ENCODE data around the gene TSKS.
"Not testable (repeated sequence)": the region's sequence is repeated elsewhere in the genome, so short reads cannot be mapped to it uniquely, and the experiment has no call there.

TSKS gene

GRCh38 chr19:49766007-49766929 lies 3.2 kb upstream of the TSKS start:
- peak; percentile 99 for DNase-seq (ENCODE audit: low spot score)

- DNase-seq (ENCODE audit: low spot score), result no peak
These were observed 1.2 kb upstream of the TSKS start for GRCh38 chr19:49764341-49764740.

- no peak for DNase-seq (ENCODE audit: low spot score)
These were observed 1.3 kb downstream of the TSKS start for GRCh38 chr19:49761625-49762311.

- DNase-seq (ENCODE audit: low spot score), result no peak
These were observed 1.9 kb downstream of the TSKS start for GRCh38 chr19:49761249-49761624.

- DNase-seq (ENCODE audit: low spot score), result no peak
These were observed 4.8 kb downstream of the TSKS start for GRCh38 chr19:49758292-49758691.

GRCh38 chr19:49755956-49756355 lies 7.2 kb downstream of the TSKS start:
- no peak for DNase-seq (ENCODE audit: low spot score)

- DNase-seq (ENCODE audit: low spot score), result no peak
These were observed 10.4 kb downstream of the TSKS start for GRCh38 chr19:49752701-49753100.

- no peak for DNase-seq (ENCODE audit: low spot score)
These were observed 13.3 kb downstream of the TSKS start for GRCh38 chr19:49749771-49750170.

GRCh38 chr19:49749055-49749716 lies 13.9 kb downstream of the TSKS start:
- DNase-seq (ENCODE audit: low spot score), result peak; percentile 43

- DNase-seq (ENCODE audit: low spot score), result peak; percentile 96
These were observed 16.7 kb downstream of the TSKS start for GRCh38 chr19:49746206-49746958.

- DNase-seq (ENCODE audit: low spot score), result peak; percentile 59
These were observed 18.1 kb downstream of the TSKS start for GRCh38 chr19:49744946-49745381.

GRCh38 chr19:49741210-49741844 lies 21.8 kb downstream of the TSKS start:
- no peak for DNase-seq (ENCODE audit: low spot score)

- DNase-seq (ENCODE audit: low spot score), result no peak
These were observed 23.2 kb downstream of the TSKS start for GRCh38 chr19:49739933-49740332.

GRCh38 chr19:49739098-49739497 lies 24.0 kb downstream of the TSKS start:
- no peak for DNase-seq (ENCODE audit: low spot score)

- DNase-seq (ENCODE audit: low spot score), result no peak
These were observed 24.8 kb downstream of the TSKS start for GRCh38 chr19:49738268-49738667.

- no peak for DNase-seq (ENCODE audit: low spot score)
These were observed 32.9 kb downstream of the TSKS start for GRCh38 chr19:49730166-49730565.

- DNase-seq (ENCODE audit: low spot score), result no peak
These were observed 35.7 kb downstream of the TSKS start for GRCh38 chr19:49727217-49728030.

GRCh38 chr19:49719420-49719819 lies 43.7 kb downstream of the TSKS start:
- not testable (repeated sequence) for DNase-seq (ENCODE audit: low spot score)

- no peak for DNase-seq (ENCODE audit: low spot score)
These were observed 44.1 kb downstream of the TSKS start for GRCh38 chr19:49718991-49719390.

- no peak for DNase-seq (ENCODE audit: low spot score)
These were observed 44.6 kb downstream of the TSKS start for GRCh38 chr19:49718511-49718910.

- DNase-seq (ENCODE audit: low spot score), result no peak
These were observed 47.0 kb downstream of the TSKS start for GRCh38 chr19:49716154-49716553.
